Left lobe of liver (tissue), 2 donors: ENCODE results near the gene TRIM17. TPM values are rescaled to one million over a fixed set of nuclear protein-coding genes. Genes with fewer than 3 reads are reported as not detected.

Experiments used
- ATAC-seq: fragments of 200-7000 bp; cut with Tn5 transposase; one replicate; pipeline ENCODE4 v1.9.1; 2020; ENCODE audit warnings: mild to moderate bottlenecking, moderate library complexity
- DNase-seq: peaks from one replicate; pipeline ENCODE4 v3.0.0-alpha.2; 2020; ENCODE audit warnings: low spot score
- total RNA-seq: library from RNA; stranded (reverse); gene quantifications from one replicate; pipeline ENCODE4 v1.2.1, GENCODE V29; 2021
- donor health status: DM: no; HTN: no; CAD: no; lungs with moderate emphysema.
- donor health status: DM: no; HTN: yes; CAD: no.

TRIM17 gene
- total RNA-seq, 1 donor from 2014 or later: not detected

DNA sequence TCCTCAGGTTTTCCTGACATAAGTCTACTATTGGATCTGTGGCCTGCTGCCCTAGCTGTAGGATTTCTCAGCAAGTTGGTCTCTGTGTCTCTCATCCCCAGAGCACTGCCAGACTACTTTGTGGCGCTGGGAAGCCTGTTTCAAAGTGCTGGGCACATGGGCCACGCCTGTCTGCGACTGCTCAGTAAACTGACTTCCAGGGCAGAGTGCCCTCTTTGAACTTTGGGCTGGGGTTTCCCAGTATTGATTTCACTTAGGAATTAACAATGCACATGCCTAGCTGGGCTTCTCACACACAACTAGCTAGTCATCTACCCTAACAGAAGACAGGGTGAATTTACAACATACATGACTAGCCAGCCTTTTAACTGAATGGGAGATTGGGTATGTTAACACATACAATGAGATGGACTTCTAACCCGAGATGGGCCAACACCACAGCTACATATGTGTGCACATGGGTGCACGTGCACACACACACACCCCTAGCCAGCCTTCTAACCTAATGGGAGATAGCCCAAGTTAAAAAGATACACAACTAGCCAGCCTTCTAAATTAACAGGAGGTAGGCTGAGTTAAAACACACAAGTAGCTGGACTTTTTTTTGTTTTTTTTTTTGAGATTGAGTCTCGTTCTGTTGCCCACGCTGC, 6.9 kb upstream of the TRIM17 start:
- peak; percentile 66 for DNase-seq
- ATAC-seq: peak; percentile 96

DNA sequence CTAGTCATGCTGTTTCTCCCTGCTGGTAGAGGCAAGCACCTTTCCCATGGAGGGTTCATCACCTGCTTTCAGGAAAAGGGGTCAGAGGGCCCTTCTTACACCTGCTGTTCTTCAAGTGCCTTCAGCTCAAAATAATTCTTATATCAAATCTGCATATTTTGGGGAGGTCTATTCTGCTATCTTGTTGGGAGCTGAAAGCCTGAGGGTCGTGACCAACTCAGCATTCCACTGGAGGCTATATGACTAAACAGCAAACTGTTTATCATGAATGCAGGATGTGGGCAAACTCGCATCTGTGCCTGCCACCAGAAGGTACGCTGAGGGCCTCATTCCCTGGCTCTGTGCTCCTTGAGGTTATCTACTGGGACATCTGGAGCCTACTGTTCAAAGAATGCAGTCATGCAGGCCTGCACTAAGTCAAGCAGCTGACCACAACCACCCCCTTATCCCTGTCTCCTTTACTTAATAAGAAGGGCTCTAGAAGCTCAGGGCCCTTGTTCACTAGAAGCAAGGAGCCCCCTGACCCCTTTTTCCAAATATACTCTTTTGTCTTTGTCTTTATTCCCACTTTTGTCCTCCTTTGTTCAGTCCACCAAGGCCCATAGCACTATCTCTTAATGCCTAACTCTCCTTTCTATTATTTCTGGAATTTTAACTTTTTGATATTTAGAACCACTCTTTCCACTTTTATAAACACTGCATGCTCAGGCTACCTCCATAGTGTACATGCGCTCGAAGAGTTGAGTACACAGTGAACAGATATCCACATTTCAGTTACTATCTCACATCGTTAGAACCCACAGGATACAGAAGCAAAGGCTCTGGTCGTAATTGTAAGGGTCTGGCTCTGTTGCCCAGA, 4.5 kb upstream of the TRIM17 start:
- DNase-seq: no peak
- ATAC-seq: no peak

DNA sequence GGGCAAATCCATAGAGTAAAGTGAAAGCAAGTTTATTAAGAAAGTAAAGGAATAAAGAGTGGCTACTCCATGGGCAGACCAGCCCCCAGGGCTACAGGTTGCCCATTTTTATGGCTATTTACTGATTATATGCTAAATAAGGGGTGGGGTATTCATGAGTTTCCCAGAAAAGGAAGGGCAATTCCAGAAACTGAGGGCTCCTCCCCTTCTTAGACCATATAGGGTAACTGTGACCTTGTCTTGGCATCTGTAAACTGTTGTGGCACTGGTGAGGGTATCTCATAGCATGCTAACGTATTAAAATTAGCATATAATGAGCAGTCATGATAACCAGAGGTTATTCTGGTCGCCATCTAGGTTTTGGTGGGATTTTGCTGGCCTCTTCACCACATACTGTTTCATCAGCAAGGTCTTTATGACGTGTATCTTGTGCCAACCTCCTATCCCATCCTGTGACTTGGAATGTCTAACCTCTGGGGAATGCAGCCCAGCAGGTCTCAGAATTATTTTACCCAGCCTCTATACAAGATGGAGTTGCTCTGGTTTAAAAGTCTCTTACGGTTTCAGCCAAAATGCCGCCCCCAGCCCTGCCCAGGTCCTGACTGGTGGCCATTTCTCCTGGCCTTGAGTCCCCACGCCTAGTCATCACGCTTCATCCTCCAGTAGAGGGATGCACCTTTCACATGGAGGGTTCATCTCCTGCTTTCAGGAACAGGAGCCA, 982 bp upstream of the TRIM17 start:
- DNase-seq (no peak), ATAC-seq (no peak)

DNA sequence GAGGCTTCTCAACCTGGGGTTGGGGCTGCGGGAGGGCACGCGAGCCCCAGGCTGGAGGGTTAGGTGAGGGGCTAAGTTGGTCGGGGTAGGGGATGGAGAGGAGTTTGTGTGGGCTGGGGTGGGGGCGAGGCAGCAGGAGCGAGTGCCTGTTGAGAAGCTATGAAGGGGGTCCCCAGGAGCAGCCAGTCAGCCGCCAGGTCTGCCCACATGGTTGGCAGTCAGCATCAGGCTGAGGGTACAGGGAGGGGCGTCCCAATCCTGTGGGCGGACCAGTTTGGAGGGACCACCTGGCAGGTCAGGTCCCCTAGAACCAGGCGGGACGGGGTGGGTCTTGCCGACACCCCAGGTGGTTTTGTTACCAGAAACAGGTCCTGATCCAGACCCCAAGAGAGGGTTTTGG, 400 bp upstream of the TRIM17 start:
- ATAC-seq: no peak
- no peak for DNase-seq

DNA sequence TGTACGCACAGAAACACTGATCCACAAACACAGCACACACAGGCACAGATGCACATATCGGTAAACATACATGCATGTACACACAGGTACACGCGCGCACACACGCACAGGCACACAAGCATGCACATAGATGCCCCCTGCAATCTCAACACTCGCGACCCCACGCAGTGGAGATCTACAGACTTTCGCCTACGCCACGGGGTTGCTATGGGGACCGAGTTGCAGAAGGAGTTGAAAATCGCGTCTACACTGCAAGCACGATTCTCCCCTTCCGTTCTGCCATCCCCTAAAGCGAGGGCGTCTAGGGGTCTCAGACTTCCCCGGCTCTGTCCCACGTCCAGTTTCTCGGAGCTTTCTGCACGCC, 826 bp downstream of the TRIM17 start:
- DNase-seq (no peak), ATAC-seq (no peak)

DNA sequence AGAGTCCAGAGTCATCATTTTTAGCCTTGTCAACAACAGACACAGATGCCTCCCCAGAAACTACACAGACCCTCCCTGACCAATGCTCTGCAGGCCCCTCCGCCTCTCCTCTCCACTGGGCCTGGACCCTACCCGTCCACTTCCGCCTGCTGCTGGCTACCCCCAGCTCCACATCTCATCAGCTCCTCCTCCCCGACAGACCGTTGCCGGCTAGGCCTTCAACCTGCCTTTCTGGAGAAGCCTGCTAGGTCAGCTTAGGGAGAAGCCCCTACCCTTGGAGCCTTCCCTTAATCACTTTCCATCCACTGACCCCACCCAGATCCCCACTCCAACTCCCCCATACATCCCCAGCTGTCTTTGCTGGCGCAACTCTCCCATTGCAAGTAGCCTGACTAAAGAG, 1.4 kb downstream of the TRIM17 start:
- no peak for DNase-seq
- no peak for ATAC-seq

DNA sequence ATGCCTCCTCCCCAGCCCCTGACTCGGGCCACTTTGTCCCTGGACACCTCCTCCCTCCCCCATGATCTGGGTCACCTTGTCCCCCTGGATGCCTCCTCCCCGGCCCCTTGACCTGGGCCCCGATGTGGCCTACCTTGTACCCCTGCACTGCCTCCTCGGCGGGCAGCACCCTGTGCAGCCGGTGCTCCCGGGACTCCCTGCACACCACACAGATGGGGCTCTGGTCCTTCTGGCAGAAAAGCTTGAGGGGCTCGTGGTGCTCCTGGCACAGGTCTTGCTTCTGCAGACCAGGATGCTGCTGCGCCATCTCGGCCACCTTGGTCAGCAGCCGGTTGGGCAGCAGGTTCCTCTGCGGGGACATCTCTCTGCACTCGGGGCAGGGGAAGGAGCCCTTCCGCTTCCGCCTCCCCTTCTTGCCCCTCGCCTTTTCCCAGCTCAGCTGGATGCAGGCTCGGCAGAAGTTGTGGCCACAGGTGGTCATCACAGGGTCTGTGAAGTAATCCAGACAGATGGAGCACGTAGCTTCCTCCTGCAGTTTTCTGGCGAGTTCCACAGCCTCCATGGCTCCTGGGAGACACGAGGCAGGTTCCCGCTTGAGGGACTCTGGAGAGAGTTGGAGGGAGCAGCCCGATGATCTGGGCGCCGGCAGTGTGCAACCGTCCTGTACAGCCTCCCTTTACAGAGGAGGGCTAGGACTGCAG, 2.0 kb downstream of the TRIM17 start:
- ATAC-seq (no peak), DNase-seq (no peak)

DNA sequence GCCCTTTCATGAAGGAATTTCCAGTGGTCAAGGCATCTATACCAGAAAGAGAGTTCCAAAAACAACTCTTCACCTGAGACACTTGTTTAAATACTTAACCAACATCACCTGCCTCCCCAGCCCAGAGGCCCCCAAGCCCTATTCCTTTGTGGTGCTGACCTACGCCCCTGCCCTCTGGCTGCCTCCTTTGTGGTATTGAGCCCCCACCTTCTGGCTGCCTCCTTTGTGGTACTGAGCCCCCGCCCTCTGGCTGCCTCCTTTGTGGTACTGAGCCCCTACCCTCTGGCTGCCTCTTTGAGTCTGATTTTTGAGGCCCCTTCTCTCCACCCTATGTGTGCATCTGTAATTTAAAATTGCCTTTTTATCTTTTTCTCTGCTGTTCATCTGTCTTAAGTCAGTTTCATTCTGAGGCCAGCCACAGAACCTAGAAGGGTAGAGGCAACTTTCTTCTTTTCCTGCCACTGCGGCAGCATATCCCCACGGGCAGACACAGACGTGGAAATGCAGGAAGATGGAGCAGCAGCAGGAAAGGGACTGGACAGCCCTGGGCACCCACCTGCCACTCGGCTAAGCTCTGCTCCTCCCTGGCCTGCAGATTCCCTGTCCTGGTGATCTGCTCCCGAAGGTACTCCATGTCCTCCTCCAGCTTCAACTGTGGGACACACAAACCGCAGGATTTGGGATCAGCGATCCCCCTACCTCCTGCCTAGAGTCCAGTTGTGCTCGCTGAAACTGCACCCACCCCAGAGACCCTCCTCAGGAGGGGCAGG, 3.2 kb downstream of the TRIM17 start:
- ATAC-seq (no peak), DNase-seq (no peak)

DNA sequence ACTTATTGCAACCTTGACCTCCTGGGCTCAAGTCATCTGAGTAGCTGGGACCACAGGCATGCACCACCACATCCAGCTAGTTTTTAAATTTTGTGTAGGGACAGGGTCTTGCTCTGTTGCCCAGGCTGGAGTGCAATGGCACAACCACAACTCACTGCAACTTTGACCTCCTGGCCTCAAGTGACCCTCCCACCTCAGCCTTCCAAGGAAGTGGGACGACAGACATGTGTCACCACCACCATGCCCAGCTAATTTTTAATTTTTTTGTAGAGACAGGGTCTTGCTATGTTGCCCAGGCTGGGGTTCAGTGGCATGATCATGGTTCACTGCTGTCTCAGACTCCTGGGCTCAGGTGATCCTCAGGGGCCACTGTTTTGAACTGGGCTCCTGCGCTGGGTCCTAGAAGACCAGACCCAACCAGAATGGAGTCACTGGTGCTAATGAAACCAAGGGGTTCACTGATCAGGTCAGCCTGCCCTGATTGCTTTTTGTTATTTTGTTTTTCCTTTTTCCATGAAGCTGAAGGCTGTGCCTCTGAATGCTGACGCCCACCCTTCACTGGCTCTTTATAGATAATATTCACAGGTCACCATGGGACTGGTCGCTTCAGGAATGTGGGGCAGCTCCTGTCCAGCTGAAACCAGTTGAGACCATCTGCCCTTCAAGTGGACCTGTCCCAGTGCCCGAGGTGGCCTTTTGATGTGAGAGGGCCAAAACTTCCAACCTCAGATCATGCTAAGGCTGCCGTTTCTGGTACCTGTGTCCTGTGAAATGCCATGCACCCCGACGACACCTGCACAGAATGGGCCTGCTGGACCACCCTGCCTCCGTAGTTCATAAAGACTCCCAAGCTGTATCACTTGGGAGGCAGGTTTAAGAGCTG, 4.9 kb downstream of the TRIM17 start:
- ATAC-seq (no peak), DNase-seq (no peak)

DNA sequence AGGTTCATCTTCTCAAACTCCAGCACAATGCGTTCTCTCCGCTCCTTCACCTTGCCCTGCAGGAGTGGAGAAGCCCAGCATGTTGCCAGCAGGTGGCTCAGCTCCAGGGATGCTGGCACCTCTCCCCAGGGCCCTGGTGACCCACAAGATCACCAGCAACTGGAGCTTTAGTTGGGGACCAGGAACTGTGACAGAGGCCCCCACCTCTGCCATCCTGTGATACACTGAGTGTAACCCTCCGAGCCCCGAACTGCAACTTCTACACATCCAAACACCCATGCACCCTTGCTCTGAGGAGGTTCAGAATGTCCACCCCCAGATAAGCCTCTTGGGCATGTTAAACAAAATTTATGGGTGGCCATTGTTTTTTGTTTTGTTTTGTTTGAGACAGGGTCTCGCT, 5.5 kb downstream of the TRIM17 start:
- ATAC-seq (no peak), DNase-seq (no peak)

DNA sequence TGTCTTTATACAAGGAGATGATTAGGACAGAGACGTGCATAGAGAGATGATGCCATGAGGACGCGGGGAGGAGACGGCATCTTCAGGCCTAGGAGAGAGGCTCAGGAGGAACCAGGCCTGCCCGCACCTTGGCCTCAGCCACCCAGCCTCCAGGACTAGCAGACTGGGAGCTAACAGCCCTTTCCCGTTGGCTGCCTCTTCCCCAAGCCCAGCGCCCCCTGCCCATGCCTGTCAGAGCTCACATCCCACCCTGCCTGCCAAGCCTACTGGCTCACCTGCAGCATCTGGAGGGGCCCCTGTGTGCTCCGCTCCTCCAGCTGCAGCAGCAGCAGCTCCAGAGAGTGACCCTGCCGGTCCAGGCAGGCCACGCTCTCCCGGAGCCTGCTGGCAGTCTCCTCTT, 6.0 kb downstream of the TRIM17 start:
- ATAC-seq: no peak
- DNase-seq: no peak

DNA sequence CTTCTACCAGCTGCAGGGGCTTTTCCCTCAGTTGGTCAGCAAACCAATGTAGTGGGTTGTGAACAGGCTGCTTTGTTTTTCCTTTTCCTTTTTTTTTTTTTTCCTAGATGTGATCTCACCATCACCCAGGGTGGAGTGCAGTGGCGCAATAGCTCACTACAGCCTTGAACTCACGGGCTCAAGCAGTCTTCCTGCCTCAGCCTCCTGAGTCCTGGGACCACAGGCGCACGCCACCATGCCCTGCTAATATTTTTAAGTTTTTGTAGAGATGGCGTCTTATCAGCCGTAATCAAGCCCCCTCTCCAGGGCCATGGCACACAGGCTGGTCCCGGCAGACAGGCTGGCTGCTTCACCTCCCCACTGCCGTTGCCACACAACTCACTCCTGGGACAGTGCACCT, 6.6 kb downstream of the TRIM17 start:
- ATAC-seq (no peak), DNase-seq (no peak)

DNA sequence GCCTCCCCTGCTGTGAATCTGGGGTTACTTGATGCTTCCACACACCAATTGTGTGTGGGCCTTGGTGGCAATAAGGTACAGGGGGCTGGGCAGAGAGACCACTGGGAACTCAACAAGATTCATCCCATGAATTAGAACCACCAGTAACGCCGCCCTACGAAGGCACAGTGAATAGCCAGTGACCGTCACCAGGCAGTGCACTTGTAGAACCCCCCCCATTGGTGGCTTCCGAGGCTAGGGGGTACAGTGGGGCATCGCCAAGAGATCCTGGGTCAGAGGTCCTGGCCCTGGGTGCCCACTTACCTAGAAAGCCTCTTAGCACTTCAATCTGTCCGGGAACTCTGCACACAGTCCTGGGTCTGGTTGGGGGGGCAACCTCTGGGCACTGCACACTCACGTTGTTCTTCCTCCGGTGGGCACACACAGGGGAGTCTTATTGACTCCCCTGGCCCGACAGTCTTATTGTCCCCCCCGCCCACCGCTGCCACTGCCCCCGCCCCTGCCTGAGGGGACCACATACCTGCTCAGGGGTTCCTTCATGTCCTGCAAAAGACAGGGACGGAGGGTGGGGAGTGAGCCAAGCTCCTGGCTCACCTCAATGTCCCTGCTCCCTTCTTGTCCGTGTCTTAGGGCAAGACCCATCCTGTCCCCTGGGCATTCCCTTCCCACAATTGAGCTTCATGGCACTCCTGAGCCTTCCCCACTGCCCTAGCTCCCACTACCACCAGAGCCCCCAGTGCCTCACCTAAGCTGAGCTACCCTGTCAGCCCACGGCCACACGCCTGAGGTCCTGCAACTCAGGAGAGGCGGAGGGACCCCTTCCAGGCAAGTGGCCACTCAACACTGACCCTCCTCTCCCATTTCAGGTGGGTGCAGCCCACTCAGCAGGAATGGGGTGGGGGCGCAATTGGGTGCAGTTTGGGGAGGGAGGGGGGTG, 7.5 kb downstream of the TRIM17 start:
- ATAC-seq: no peak
- DNase-seq: no peak

DNA sequence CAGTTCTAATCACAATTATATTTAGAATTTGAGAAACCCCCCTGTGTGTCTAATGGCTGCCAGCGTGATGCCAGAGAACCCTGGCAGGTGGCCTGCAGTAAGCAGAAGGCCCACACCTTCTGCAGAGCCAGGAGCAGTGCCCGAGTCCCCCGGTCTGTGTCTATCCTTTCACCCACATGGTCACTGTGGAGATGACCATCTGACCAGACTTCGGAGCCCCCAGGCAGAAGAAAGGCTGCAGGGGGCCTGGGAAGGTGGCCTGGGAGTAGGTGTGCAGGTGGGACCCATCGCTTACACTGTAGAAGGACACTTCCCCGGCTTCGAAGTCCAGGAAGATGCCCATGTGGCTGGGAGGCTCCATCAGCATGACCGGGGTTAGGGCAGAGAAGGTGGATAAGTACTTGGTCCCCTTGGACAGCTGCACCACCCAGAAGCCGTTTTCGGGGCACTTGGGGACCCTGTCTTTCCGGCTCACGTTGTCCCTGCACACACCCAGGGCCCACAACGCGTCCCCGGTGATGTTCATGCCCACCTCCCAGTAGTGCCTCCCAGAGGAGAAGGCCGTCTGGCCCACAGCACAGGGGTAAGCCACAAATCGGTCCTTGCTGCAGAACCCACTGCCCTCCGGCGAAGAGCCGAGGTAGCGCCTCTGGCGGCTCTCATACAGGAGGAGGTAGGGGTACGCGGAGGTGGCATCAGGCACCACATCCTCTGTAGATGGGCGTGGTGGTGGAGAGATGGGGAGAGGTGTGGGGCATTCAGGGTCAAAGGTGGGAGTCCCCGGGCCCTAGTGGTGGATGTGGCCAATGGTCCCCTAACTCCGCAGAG, 8.4 kb downstream of the TRIM17 start:
- ATAC-seq: no peak
- DNase-seq: no peak

DNA sequence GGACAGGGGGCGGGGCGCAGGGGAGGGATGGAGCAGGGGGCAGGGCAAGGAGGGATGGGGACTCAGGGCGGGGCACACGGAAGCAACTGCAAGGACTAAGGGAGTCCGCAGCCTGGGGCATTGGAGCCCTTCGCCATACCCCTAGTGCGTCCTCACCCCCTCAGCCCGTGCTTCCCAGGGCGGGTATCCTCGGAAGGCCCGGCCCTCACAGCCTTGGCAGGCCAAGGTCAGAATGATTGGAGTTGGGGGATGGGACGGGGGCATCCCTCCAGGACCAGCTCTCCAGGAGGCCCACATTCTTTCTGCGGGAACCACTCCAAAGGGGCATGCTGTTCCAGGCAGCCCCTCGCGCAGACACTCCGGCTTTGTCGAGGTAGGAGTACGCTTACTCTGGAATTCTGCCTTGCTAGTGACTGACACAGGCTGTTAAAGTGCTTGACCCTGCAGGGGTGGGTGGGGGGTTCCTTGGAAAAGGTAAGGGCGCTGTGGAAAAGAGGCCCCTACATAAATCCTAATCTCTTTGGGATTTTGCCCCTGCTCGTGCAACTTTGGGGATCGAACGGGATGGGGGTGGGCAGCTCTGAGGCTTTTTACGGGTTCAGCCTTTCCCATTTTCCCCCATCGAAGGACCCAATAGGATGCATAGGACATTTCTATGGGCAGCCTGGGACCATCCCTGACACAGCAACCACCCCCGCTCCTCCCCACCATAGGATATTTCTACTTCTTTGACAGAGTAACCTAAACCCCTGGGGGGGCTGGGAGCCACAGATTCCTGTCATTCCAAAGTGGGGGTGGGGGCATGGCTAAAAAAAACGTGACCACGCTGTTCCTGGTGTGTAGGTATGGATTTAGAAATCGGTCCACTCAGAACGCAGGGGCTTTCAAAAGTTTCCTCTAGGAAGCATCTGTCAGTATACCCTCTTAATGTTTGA, 9.3 kb downstream of the TRIM17 start:
- DNase-seq (no peak), ATAC-seq (no peak)

DNA sequence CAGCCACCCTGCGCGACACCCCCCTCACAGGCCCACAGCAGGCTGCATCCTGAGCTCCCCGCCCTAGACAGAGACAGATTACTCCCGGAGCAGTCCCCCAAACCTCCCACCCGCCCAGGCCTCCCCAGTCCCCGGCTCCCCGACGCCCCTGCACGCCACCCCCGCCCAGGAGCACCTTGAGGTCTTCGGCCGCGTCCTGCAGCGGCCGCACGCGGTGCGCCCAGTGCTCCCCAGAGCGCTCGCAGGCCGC, 10.8 kb downstream of the TRIM17 start:
- DNase-seq: no peak
- no peak for ATAC-seq
